ENCODE data around the gene LRRC8D. TPM values are rescaled to one million over a fixed set of nuclear protein-coding genes. Genes with fewer than 3 reads are reported as not detected.

Gene LRRC8D
- total RNA-seq, 1 experiment from 2014 or later: 19.6 TPM

GRCh38 chr1:89863165-89863830 lies 42.5 kb downstream of the LRRC8D start:
- Histone ChIP-seq H4K20me1 (ENCODE audit: low read length) (no peaks in the 10 kb centered on the region), H3K27ac (ENCODE audit: low read length) (no peak overlapping the region), H3K9me2 (replicated peaks; ENCODE audit: low read length) (no peaks in the 10 kb centered on the region), H3K36me3 (ENCODE audit: low read depth, low read length) (peaks cover under 1% of the 10 kb centered on the region), H3K79me2 (ENCODE audit: low read length) (peaks cover 20% of the 10 kb centered on the region), H3K4me2 (ENCODE audit: low read length) (no peak overlapping the region), H3K9me3 (ENCODE audit: low read length) (no peaks in the 10 kb centered on the region), H2AFZ (ENCODE audit: low read length) (no peak overlapping the region), H3K9ac (ENCODE audit: low read length) (no peak overlapping the region), H3K4me1 (ENCODE audit: insufficient read depth, low read length) (peaks cover 20% of the 10 kb centered on the region), H3K27me3 (ENCODE audit: low read length) (no peaks in the 10 kb centered on the region), H3F3A (ENCODE audit: low read length, unreplicated experiment) (no peaks in the 10 kb centered on the region), H3K4me3 (ENCODE audit: low read length) (no peak overlapping the region)
- ChIA-PET POLR2A (ENCODE audit: unreplicated experiment) (no interaction called here), CTCF (no interaction called here)
- BruUV-seq (replicated peaks): no TSS peak
- DNase-seq (no peak), ATAC-seq (no peak)
- TF ChIP-seq EZH2 (IDR thresholded peaks at IDR 0.05; ENCODE audit: low read length, unreplicated experiment) (no peak), EZH2phosphoT487 (IDR thresholded peaks at IDR 0.05; ENCODE audit: borderline replicate concordance, low read length) (no peak)
- TF ChIP-seq, protein P1, sequence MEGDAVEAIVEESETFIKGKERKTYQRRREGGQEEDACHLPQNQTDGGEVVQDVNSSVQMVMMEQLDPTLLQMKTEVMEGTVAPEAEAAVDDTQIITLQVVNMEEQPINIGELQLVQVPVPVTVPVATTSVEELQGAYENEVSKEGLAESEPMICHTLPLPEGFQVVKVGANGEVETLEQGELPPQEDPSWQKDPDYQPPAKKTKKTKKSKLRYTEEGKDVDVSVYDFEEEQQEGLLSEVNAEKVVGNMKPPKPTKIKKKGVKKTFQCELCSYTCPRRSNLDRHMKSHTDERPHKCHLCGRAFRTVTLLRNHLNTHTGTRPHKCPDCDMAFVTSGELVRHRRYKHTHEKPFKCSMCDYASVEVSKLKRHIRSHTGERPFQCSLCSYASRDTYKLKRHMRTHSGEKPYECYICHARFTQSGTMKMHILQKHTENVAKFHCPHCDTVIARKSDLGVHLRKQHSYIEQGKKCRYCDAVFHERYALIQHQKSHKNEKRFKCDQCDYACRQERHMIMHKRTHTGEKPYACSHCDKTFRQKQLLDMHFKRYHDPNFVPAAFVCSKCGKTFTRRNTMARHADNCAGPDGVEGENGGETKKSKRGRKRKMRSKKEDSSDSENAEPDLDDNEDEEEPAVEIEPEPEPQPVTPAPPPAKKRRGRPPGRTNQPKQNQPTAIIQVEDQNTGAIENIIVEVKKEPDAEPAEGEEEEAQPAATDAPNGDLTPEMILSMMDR (conservative IDR thresholded peaks at IDR 0.05; ENCODE audit: low read depth, low read length): no peak
- intact Hi-C loops (cut with micrococcal nuclease): no loop called here

DNA sequence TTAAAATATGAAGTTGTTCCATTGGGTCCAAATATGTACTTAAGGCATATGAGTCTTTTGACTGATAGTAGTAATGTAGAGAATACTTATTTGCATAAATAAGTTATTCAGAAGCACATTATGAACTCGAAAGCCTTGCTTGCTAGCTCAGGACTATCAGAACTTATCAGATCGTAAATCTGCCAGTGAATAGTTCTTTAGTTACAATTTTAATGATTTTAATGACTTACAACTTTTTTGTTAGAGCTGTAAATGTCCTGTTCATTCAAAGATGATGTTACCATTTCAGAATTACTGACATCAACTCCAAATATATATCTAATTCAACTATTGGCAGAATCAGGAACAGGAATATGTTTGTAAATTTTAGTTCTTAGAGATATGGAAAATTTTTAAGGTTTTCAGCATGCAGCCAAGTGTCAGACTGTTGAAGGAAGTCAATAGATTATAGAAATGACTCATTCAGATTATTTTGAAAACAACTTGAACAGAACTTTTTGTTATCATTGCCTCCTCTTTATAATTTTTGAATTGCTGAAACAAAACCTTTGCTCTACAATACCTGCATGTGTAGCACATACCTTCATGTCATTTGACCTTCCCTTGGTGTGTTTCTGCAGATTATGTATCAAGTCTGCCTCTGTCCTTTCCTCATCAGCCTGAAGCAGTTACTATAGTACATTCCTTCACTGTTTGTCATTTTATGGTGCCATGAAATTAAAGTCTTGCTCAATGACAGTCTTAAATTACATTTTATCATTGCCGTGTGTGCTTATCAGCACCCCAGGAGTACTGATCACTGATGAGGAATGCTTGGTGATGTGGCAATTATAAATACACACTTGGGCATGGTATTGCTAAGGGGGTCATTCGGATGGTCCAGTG lies 44.9 kb downstream of the LRRC8D start:
- no peaks in the 10 kb centered on the region for H3K27me3 ChIP-seq (ENCODE audit: low read length)
- POLR2A ChIA-PET (ENCODE audit: unreplicated experiment): no interaction called here
- no peak overlapping the region for H3K9ac ChIP-seq (ENCODE audit: low read length)
- H2AFZ ChIP-seq (ENCODE audit: low read length): no peak overlapping the region
- TF ChIP-seq EZH2phosphoT487 (IDR thresholded peaks at IDR 0.05; ENCODE audit: borderline replicate concordance, low read length): no peak
- TF ChIP-seq, protein P1 (conservative IDR thresholded peaks at IDR 0.05; ENCODE audit: low read depth, low read length): no peak
- no peak for TF ChIP-seq EZH2 (IDR thresholded peaks at IDR 0.05; ENCODE audit: low read length, unreplicated experiment)
- H4K20me1 ChIP-seq (ENCODE audit: low read length): no peaks in the 10 kb centered on the region
- H3K4me1 ChIP-seq (ENCODE audit: insufficient read depth, low read length): peaks cover 20% of the 10 kb centered on the region
- H3K36me3 ChIP-seq (ENCODE audit: low read depth, low read length): peaks cover 6% of the 10 kb centered on the region
- H3K79me2 ChIP-seq (ENCODE audit: low read length): peaks cover 20% of the 10 kb centered on the region
- no peaks in the 10 kb centered on the region for H3K9me3 ChIP-seq (ENCODE audit: low read length)
- DNase-seq (peak; percentile 86), ATAC-seq (peak; percentile 92)
- no peaks in the 10 kb centered on the region for H3K9me2 ChIP-seq (replicated peaks; ENCODE audit: low read length)
- H3K4me3 ChIP-seq (ENCODE audit: low read length): no peak overlapping the region; the same call in 1 of the 2 replicates
- no peaks in the 10 kb centered on the region for H3F3A ChIP-seq (ENCODE audit: low read length, unreplicated experiment)
- peak overlapping the region; percentile 10; the same call in 1 of the 2 replicates for H3K27ac ChIP-seq (ENCODE audit: low read length)
- no TSS peak for BruUV-seq (replicated peaks)
- CTCF ChIA-PET: no interaction called here
- intact Hi-C loops (cut with micrococcal nuclease): loop anchor here (2.0 kb wide), 1 partner anchor 25 kb away; no protein-coding TSS in a partner anchor
- H3K4me2 ChIP-seq (ENCODE audit: low read length): peak overlapping the region; percentile 50
